WERI-Rb-1 (cell line): ENCODE measurements around the gene ADGRA1.
"Not testable (repeated sequence)": the region's sequence is repeated elsewhere in the genome, so short reads cannot be mapped to it uniquely, and the experiment has no call there.

Source experiments
- DNase-seq: peaks from one replicate; pipeline ENCODE4 v3.0.0-alpha.2; 2020
- H3K27ac ChIP-seq: fragments of 250-450 bp; sonication (Bioruptor Pico); 2 replicates; pipeline ENCODE4 v1.5.1; 2020; ENCODE audit warnings: mild to moderate bottlenecking, moderate library complexity
- H3K27me3 ChIP-seq: fragments of 250-450 bp; sonication (Bioruptor Pico); 2 replicates; pipeline ENCODE4 v1.5.1; 2021; ENCODE audit warnings: mild to moderate bottlenecking, low read depth, moderate library complexity; ENCODE audit not compliant: insufficient read depth, severe bottlenecking
- H3K36me3 ChIP-seq: fragments of 250-450 bp; sonication (Bioruptor Pico); 2 replicates; pipeline ENCODE4 v1.5.1; 2020; ENCODE audit warnings: mild to moderate bottlenecking, moderate library complexity
- H3K4me3 ChIP-seq: 2 replicates; pipeline ENCODE4 v1.5.1; 2011; ENCODE audit warnings: low read depth, mild to moderate bottlenecking, control low read depth, low read length
- H3K9me3 ChIP-seq: fragments of 250-450 bp; sonication (Bioruptor Pico); 2 replicates; pipeline ENCODE4 v1.5.1; 2021; ENCODE audit warnings: mild to moderate bottlenecking, moderate library complexity; ENCODE audit not compliant: severe bottlenecking
- CTCF ChIP-seq: IDR thresholded peaks from 2 replicates; pipeline ENCODE4 v1.5.1; 2011; ENCODE audit warnings: low read depth, mild to moderate bottlenecking, control low read depth, inconsistent platforms, low read length

The ADGRA1 gene

GRCh38 chr10:133169173-133169947 lies 81.6 kb downstream of the ADGRA1 start:
- H3K27me3 ChIP-seq = no peaks in the 10 kb centered on the region
- H3K27ac ChIP-seq = no peak overlapping the region
- H3K9me3 ChIP-seq = no peaks in the 10 kb centered on the region
- H3K4me3 ChIP-seq = no peak overlapping the region
- no peaks in the 10 kb centered on the region for H3K36me3 ChIP-seq
- TF ChIP-seq CTCF = no peak
- DNase-seq = no peak

GRCh38 chr10:133170092-133170491 lies 82.4 kb downstream of the ADGRA1 start:
- Histone ChIP-seq H3K4me3 (no peak overlapping the region), H3K9me3 (no peaks in the 10 kb centered on the region), H3K27ac (no peak overlapping the region), H3K27me3 (no peaks in the 10 kb centered on the region), H3K36me3 (no peaks in the 10 kb centered on the region)
- DNase-seq = no peak
- no peak for TF ChIP-seq CTCF

GRCh38 chr10:133173860-133174640 lies 86.3 kb downstream of the ADGRA1 start:
- Histone ChIP-seq H3K27ac (no peak overlapping the region), H3K4me3 (no peak overlapping the region), H3K36me3 (no peaks in the 10 kb centered on the region), H3K9me3 (peaks cover 2% of the 10 kb centered on the region), H3K27me3 (no peaks in the 10 kb centered on the region)
- no peak for DNase-seq
- no peak for TF ChIP-seq CTCF

GRCh38 chr10:133174689-133175263 lies 87.1 kb downstream of the ADGRA1 start:
- no peak for DNase-seq
- Histone ChIP-seq H3K36me3 (no peaks in the 10 kb centered on the region), H3K4me3 (no peak overlapping the region), H3K27ac (no peak overlapping the region), H3K9me3 (peaks cover 2% of the 10 kb centered on the region), H3K27me3 (no peaks in the 10 kb centered on the region)
- no peak for TF ChIP-seq CTCF

- not testable (repeated sequence) for H3K27ac ChIP-seq, DNase-seq, H3K27me3 ChIP-seq, H3K36me3 ChIP-seq, H3K4me3 ChIP-seq, H3K9me3 ChIP-seq
Measured at GRCh38 chr10:133175624-133176023, 87.9 kb downstream of the ADGRA1 start.

GRCh38 chr10:133176546-133176945 lies 88.8 kb downstream of the ADGRA1 start:
- Histone ChIP-seq H3K4me3 (no peak overlapping the region), H3K27me3 (no peaks in the 10 kb centered on the region), H3K36me3 (no peaks in the 10 kb centered on the region), H3K9me3 (peaks cover 2% of the 10 kb centered on the region), H3K27ac (no peak overlapping the region)
- no peak for DNase-seq
- TF ChIP-seq CTCF = no peak
